Caco-2 (cell line): ENCODE measurements around the gene CLIC3. TPM values are rescaled to one million over a fixed set of nuclear protein-coding genes. Genes with fewer than 3 reads are reported as not detected.

Source experiments
- BruUV-seq: library from RNA; stranded (reverse); fragments of 400-500 nt; replicated peaks from 2 replicates; lab custom pipeline; 2021; lab: Mats Ljungman, UMichigan
- CTCF ChIA-PET: fragments of 300-600 bp; sonication (Branson Sonifier 250); formaldehyde crosslinking; loops from one replicate; lab custom pipeline; 2022; ENCODE audit warnings: antibody characterized with exemption; lab: Charles Lee
- POLR2A ChIA-PET: fragments of 300-600 bp; sonication (Branson Sonifier 250); formaldehyde crosslinking; loops from one replicate; lab custom pipeline; 2022; ENCODE audit warnings: antibody characterized with exemption; lab: Charles Lee
- DNase-seq, 2 experiments: peaks; one replicate each; pipeline versions ENCODE4 v3.0.0 to v3.0.0-alpha.2; 2020 to 2022
- H3K27me3 ChIP-seq: replicated peaks from 2 replicates; pipeline ENCODE4 v1.6.0; 2011; ENCODE audit warnings: low read length; ENCODE audit not compliant: control insufficient read depth, insufficient read depth
- H3K36me3 ChIP-seq: 2 replicates; pipeline ENCODE4 v1.5.1; 2011; ENCODE audit warnings: low read length; ENCODE audit not compliant: control insufficient read depth, insufficient read depth
- H3K4me1 ChIP-seq: fragments of 250-450 bp; sonication (Bioruptor Pico); 2 replicates; pipeline ENCODE4 v1.5.1; 2020; ENCODE audit warnings: mild to moderate bottlenecking
- H3K4me3 ChIP-seq: 2 replicates; pipeline ENCODE4 v1.5.1; 2011; ENCODE audit warnings: low read depth, mild to moderate bottlenecking, control low read depth, low read length
- H3K9me3 ChIP-seq: fragments of 250-450 bp; sonication (Bioruptor Pico); 2 replicates; pipeline ENCODE4 v1.5.1; 2020; ENCODE audit warnings: mild to moderate bottlenecking, moderate library complexity
- H3K27ac Mint-ChIP-seq: one replicate; pipeline ENCODE4 v1.8.0; 2022; ENCODE audit warnings: mixed read lengths; ENCODE audit not compliant: unreplicated experiment
- H3K27me3 Mint-ChIP-seq: one replicate; pipeline ENCODE4 v1.8.0; 2022; ENCODE audit warnings: mixed read lengths; ENCODE audit not compliant: insufficient read depth, unreplicated experiment
- H3K36me3 Mint-ChIP-seq: one replicate; pipeline ENCODE4 v1.8.0; 2022; ENCODE audit warnings: mild to moderate bottlenecking, mixed read lengths; ENCODE audit not compliant: insufficient read depth, unreplicated experiment
- H3K4me1 Mint-ChIP-seq: one replicate; pipeline ENCODE4 v1.8.0; 2022; ENCODE audit warnings: low read depth, mixed read lengths; ENCODE audit not compliant: unreplicated experiment
- H3K4me3 Mint-ChIP-seq: one replicate; pipeline ENCODE4 v1.8.0; 2022; ENCODE audit warnings: mild to moderate bottlenecking, moderate library complexity, mixed read lengths; ENCODE audit not compliant: unreplicated experiment
- H3K9me3 Mint-ChIP-seq: one replicate; pipeline ENCODE4 v1.8.0; 2022; ENCODE audit warnings: mixed read lengths; ENCODE audit not compliant: unreplicated experiment
- intact Hi-C: fragments of 100-400 bp; cut with micrococcal nuclease; formaldehyde crosslinking; loops from one replicate; pipeline ENCODE4 v1.10.0; 2022; ENCODE audit not compliant: unreplicated experiment
- total RNA-seq: library from RNA; stranded (reverse); gene quantifications from 2 replicates; pipeline ENCODE4 v1.2.3, GENCODE V29; 2022
- TF ChIP-seq, protein P1 (sequence below), 2 experiments: fragments of 200-600 bp in 1 of 2; IDR thresholded peaks; 1 replicate in 1 of 2; 2 replicates in 1 of 2; pipeline versions ENCODE4 v1.5.1 to v1.8.0; 2011 to 2022; ENCODE audit warnings: antibody characterized with exemption in 1 of 2, control low read depth in 1 of 2, inconsistent platforms in 1 of 2, low read depth in 1 of 2, low read length in 1 of 2, mild to moderate bottlenecking in 1 of 2, moderate library complexity in 1 of 2; ENCODE audit not compliant: insufficient read depth in 1 of 2, severe bottlenecking in 1 of 2, unreplicated experiment in 1 of 2

The CLIC3 gene
- total RNA-seq, 1 experiment from 2014 or later, result 4.7 TPM

DNA sequence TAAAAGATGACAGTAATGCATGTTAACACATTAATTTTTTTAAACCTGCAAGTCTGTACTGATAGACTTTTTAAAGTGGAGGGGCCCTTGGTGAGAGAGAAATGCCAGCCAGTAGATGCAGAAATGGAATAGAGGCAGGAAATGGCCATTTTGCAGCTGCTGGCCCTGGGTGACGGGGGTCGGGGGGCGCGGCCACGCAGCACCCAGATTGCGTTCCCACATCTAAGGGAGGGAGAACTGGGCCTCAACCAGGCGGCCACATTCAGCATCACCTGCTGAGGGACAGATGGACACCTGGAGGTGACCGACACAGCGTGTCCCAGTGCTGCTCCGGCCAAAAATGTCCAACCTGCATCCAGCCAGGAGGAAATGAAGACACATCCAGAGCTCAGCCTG, 6.3 kb upstream of the CLIC3 start:
- no peaks in the 10 kb centered on the region for H3K27me3 Mint-ChIP-seq
- Histone ChIP-seq H3K36me3 (no peaks in the 10 kb centered on the region), H3K4me1 (peaks cover 5% of the 10 kb centered on the region; the same call in 1 of the 2 replicates), H3K27me3 (no peaks in the 10 kb centered on the region), H3K9me3 (no peaks in the 10 kb centered on the region), H3K4me3 (no peak overlapping the region)
- POLR2A ChIA-PET, result no interaction called here
- TF ChIP-seq, protein P1, sequence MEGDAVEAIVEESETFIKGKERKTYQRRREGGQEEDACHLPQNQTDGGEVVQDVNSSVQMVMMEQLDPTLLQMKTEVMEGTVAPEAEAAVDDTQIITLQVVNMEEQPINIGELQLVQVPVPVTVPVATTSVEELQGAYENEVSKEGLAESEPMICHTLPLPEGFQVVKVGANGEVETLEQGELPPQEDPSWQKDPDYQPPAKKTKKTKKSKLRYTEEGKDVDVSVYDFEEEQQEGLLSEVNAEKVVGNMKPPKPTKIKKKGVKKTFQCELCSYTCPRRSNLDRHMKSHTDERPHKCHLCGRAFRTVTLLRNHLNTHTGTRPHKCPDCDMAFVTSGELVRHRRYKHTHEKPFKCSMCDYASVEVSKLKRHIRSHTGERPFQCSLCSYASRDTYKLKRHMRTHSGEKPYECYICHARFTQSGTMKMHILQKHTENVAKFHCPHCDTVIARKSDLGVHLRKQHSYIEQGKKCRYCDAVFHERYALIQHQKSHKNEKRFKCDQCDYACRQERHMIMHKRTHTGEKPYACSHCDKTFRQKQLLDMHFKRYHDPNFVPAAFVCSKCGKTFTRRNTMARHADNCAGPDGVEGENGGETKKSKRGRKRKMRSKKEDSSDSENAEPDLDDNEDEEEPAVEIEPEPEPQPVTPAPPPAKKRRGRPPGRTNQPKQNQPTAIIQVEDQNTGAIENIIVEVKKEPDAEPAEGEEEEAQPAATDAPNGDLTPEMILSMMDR (IDR thresholded peaks at IDR 0.05; ENCODE audit: insufficient read depth in 1 of 2, low read depth in 1 of 2, low read length in 1 of 2, severe bottlenecking in 1 of 2, unreplicated experiment in 1 of 2), result no peak
- no peak overlapping the region for H3K4me3 Mint-ChIP-seq
- no peaks in the 10 kb centered on the region for H3K9me3 Mint-ChIP-seq
- no TSS peak for BruUV-seq
- DNase-seq, result no peak
- peaks cover 8% of the 10 kb centered on the region for H3K4me1 Mint-ChIP-seq
- peaks cover 11% of the 10 kb centered on the region for H3K36me3 Mint-ChIP-seq
- CTCF ChIA-PET, result interaction anchor here (0.8 kb wide), 1 partner anchor 27 kb away, joined by 3 read pairs; no protein-coding TSS in a partner anchor
- intact Hi-C loops, result no loop called here
- no peak overlapping the region for H3K27ac Mint-ChIP-seq

DNA sequence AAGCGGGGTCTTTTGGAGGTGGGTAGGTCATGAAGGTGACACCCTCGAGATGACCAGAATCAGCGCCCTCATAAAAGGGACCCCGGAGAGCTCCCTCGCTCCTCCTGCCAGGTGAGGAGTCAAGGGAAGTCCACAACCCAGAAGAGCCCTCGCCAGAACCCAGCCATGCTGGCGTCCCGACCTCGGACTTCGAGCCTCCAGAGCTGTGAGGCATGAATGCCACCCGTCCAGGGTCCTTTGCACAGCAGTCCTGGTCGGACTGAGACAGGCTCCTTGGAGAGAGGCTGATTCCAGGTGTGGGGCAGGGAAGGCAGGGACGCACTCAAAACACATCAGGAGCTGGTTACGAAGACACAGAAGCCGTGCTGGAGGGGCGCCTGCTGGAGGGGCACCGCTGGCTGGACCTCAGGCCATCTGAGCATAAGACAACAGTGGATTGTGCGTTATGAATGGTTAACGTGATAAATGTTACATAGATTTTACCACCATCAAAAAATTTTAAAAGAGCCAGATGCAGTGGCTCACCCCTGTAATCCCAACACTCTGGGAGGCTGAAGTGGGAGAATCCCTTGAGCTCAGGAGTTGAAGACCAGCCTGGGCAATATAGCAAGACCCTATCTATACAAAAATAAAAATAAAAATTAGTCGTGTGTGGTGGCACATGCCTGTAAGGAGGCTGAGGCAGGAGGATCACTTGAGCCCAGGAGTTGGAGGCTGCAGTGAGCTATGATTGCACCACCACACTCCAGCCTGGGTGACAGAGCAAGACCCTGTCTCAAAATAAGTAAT, 5.7 kb upstream of the CLIC3 start:
- Mint-ChIP-seq H3K4me3 (no peak overlapping the region), H3K27ac (no peak overlapping the region), H3K36me3 (peaks cover 17% of the 10 kb centered on the region), H3K9me3 (no peaks in the 10 kb centered on the region), H3K4me1 (peaks cover 10% of the 10 kb centered on the region), H3K27me3 (no peaks in the 10 kb centered on the region)
- Histone ChIP-seq H3K4me1 (peaks cover 11% of the 10 kb centered on the region), H3K36me3 (no peaks in the 10 kb centered on the region), H3K9me3 (no peaks in the 10 kb centered on the region), H3K27me3 (no peaks in the 10 kb centered on the region), H3K4me3 (no peak overlapping the region)
- CTCF ChIA-PET, result interaction anchor here (0.6 to 0.8 kb wide), 2 partner anchors 27 to 68 kb away, joined by 3 to 4 read pairs; partner anchors contain the start of gene SAPCD2
- no peak for DNase-seq
- POLR2A ChIA-PET, result no interaction called here
- intact Hi-C loops, result no loop called here
- no TSS peak for BruUV-seq
- TF ChIP-seq, protein P1 (IDR thresholded peaks at IDR 0.05; ENCODE audit: insufficient read depth in 1 of 2, low read depth in 1 of 2, low read length in 1 of 2, severe bottlenecking in 1 of 2, unreplicated experiment in 1 of 2), result no peak

DNA sequence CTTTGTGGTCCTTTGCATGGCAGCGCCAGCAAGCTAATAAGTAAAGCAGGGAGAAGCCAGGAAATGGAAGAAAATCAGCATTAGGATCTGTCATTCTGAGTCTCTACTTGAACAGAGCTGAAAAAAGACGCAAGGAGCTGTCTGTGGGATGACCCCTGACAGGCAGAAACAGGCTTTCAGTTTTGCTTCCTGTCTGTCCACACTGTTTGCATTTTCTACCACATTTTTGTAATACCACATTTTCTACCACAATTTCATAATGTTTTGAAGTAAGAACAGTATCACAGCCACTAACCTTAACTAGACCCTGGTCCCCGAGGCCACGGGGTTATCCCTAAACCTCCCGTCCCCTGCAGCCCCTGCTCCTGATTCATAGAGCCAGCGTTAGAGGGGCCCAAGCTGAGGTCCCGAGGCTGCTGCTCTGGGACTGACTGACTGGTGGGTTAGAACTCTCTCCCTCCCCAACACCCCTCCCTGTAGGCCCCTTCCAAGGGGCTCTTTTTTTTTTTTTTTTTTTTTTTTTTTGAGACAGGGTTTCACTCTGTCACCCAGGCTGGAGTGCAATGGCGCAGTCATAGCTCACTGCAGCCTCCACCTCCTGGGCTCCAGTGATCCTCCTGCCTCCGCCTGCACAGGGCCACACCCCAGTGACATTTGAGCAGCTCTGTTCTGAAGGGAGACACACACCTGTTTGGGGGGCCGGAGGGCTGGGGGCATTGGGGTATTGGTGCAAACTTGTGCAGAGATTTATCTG, 4.0 kb upstream of the CLIC3 start:
- peaks cover 28% of the 10 kb centered on the region for H3K36me3 Mint-ChIP-seq
- H3K9me3 Mint-ChIP-seq, result no peaks in the 10 kb centered on the region
- no peaks in the 10 kb centered on the region for H3K27me3 ChIP-seq
- no peak overlapping the region for H3K4me3 Mint-ChIP-seq
- intact Hi-C loops, result no loop called here
- H3K36me3 ChIP-seq, result no peaks in the 10 kb centered on the region
- TF ChIP-seq, protein P1 (IDR thresholded peaks at IDR 0.05; ENCODE audit: insufficient read depth in 1 of 2, low read depth in 1 of 2, low read length in 1 of 2, severe bottlenecking in 1 of 2, unreplicated experiment in 1 of 2), result no peak
- no peak overlapping the region for H3K4me3 ChIP-seq
- no peak overlapping the region for H3K27ac Mint-ChIP-seq
- CTCF ChIA-PET, result interaction anchor here (0.6 to 1.2 kb wide), 2 partner anchors 35 to 140 kb away, joined by 4 to 5 read pairs; no protein-coding TSS in a partner anchor
- POLR2A ChIA-PET, result no interaction called here
- peaks cover 24% of the 10 kb centered on the region for H3K4me1 ChIP-seq
- DNase-seq, result no peak
- no peaks in the 10 kb centered on the region for H3K27me3 Mint-ChIP-seq
- H3K4me1 Mint-ChIP-seq, result peaks cover 10% of the 10 kb centered on the region
- no TSS peak for BruUV-seq
- H3K9me3 ChIP-seq, result no peaks in the 10 kb centered on the region
